Karpas-422 (cell line): ENCODE results near the gene CYP24A1. TPM values are rescaled to one million over a fixed set of nuclear protein-coding genes. Genes with fewer than 3 reads are reported as not detected.

Experiments
- DNase-seq: peaks from one replicate; pipeline ENCODE4 v3.0.0-alpha.2; 2015
- H2AFZ ChIP-seq: fragments of 200-600 bp; sonication (generic); 2 replicates; pipeline ENCODE4 v1.6.1; 2014; ENCODE audit warnings: antibody characterized with exemption, low read length, mixed read lengths
- H3K27ac ChIP-seq: fragments of 200-600 bp; sonication (generic); 2 replicates; pipeline ENCODE4 v1.5.1; 2014; ENCODE audit warnings: mild to moderate bottlenecking, low read length, moderate library complexity
- H3K27me3 ChIP-seq: fragments of 200-600 bp; sonication (generic); 2 replicates; pipeline ENCODE4 v1.6.1; 2014; ENCODE audit warnings: low read length, mixed read lengths
- H3K36me3 ChIP-seq: fragments of 200-600 bp; sonication (generic); 2 replicates; pipeline ENCODE4 v1.6.1; 2014; ENCODE audit warnings: low read length, mixed read lengths; ENCODE audit not compliant: insufficient read depth
- H3K4me1 ChIP-seq: fragments of 200-600 bp; sonication (generic); 2 replicates; pipeline ENCODE4 v1.6.1; 2014; ENCODE audit warnings: mild to moderate bottlenecking, low read length, mixed read lengths
- H3K4me2 ChIP-seq: fragments of 200-600 bp; sonication (generic); 2 replicates; pipeline ENCODE4 v1.6.1; 2014; ENCODE audit warnings: low read length, low read depth, mild to moderate bottlenecking; ENCODE audit not compliant: poor library complexity, severe bottlenecking
- H3K4me3 ChIP-seq: fragments of 200-600 bp; sonication (generic); 2 replicates; pipeline ENCODE4 v1.5.1; 2014; ENCODE audit warnings: mild to moderate bottlenecking, antibody characterized with exemption, low read length, mixed read lengths
- H3K79me2 ChIP-seq: fragments of 200-600 bp; sonication (generic); 2 replicates; pipeline ENCODE4 v1.6.1; 2014; ENCODE audit warnings: mild to moderate bottlenecking, low read length, mixed read lengths
- H3K9ac ChIP-seq: fragments of 200-600 bp; sonication (generic); 2 replicates; pipeline ENCODE4 v1.6.0; 2014; ENCODE audit warnings: low read length
- H3K9me2 ChIP-seq: fragments of 200-600 bp; sonication (generic), shearing (Covaris generic); replicated peaks from 2 replicates; pipeline ENCODE4 v1.6.0; 2014; ENCODE audit warnings: mild to moderate bottlenecking, low read length, moderate library complexity; ENCODE audit not compliant: insufficient read depth
- H3K9me3 ChIP-seq: fragments of 300-700, 200-600 bp; sonication (generic); 2 replicates; pipeline ENCODE4 v1.6.1; 2014; ENCODE audit warnings: low read length, mixed read lengths
- H4K20me1 ChIP-seq: fragments of 200-600 bp; sonication (generic); 2 replicates; pipeline ENCODE4 v1.6.1; 2014; ENCODE audit warnings: mild to moderate bottlenecking, antibody characterized with exemption, low read length, low read depth; ENCODE audit not compliant: insufficient read depth
- total RNA-seq: library from RNA; depleted of rRNA; stranded (reverse); fragments of >200 nt; shearing (Covaris generic); gene quantifications from 2 replicates; pipeline ENCODE4 v1.2.3, GENCODE V29; 2014; ENCODE audit warnings: low replicate concordance

The CYP24A1 gene
- total RNA-seq, 1 experiment from 2014 or later = not detected

GRCh38 chr20:54110041-54110440, 63.7 kb downstream of the CYP24A1 start:
- H3K9ac ChIP-seq = no peak overlapping the region
- no peak overlapping the region for H3K27ac ChIP-seq
- H3K36me3 ChIP-seq = no peaks in the 10 kb centered on the region
- no peaks in the 10 kb centered on the region for H3K9me3 ChIP-seq
- no peak for DNase-seq
- H3K4me2 ChIP-seq = no peak overlapping the region
- no peaks in the 10 kb centered on the region for H3K27me3 ChIP-seq
- H3K4me3 ChIP-seq = no peak overlapping the region
- no peaks in the 10 kb centered on the region for H3K9me2 ChIP-seq
- no peak overlapping the region for H2AFZ ChIP-seq
- no peaks in the 10 kb centered on the region for H3K79me2 ChIP-seq
- H3K4me1 ChIP-seq = no peaks in the 10 kb centered on the region
- no peaks in the 10 kb centered on the region for H4K20me1 ChIP-seq

GRCh38 chr20:54108817-54109216, 65.0 kb downstream of the CYP24A1 start:
- Histone ChIP-seq H3K9me3 (no peaks in the 10 kb centered on the region), H3K27ac (no peak overlapping the region)

GRCh38 chr20:54108326-54108642, 65.5 kb downstream of the CYP24A1 start:
- Histone ChIP-seq H3K9ac (no peak overlapping the region), H3K27me3 (no peaks in the 10 kb centered on the region), H3K4me1 (no peaks in the 10 kb centered on the region), H3K9me2 (no peaks in the 10 kb centered on the region), H3K4me2 (no peak overlapping the region), H2AFZ (no peak overlapping the region), H3K4me3 (no peak overlapping the region), H3K36me3 (no peaks in the 10 kb centered on the region), H3K9me3 (no peaks in the 10 kb centered on the region), H3K27ac (no peak overlapping the region), H4K20me1 (no peaks in the 10 kb centered on the region), H3K79me2 (no peaks in the 10 kb centered on the region)
- no peak for DNase-seq

More at GRCh38 chr20:54108817-54109216, 65.0 kb downstream of the CYP24A1 start:
- H2AFZ ChIP-seq = no peak overlapping the region
- no peaks in the 10 kb centered on the region for H4K20me1 ChIP-seq
- no peaks in the 10 kb centered on the region for H3K36me3 ChIP-seq
- no peak overlapping the region for H3K4me3 ChIP-seq
- no peak overlapping the region for H3K9ac ChIP-seq
- H3K9me2 ChIP-seq = no peaks in the 10 kb centered on the region
- H3K4me2 ChIP-seq = no peak overlapping the region
- H3K27me3 ChIP-seq = no peaks in the 10 kb centered on the region
- H3K4me1 ChIP-seq = no peaks in the 10 kb centered on the region
- H3K79me2 ChIP-seq = no peaks in the 10 kb centered on the region
- no peak for DNase-seq

- H3K27ac ChIP-seq = no peak overlapping the region
- H3K9me3 ChIP-seq = no peaks in the 10 kb centered on the region
- H3K9ac ChIP-seq = no peak overlapping the region
- no peak for DNase-seq
- H3K27me3 ChIP-seq = no peaks in the 10 kb centered on the region
- H3K4me2 ChIP-seq = no peak overlapping the region
- no peaks in the 10 kb centered on the region for H3K9me2 ChIP-seq
- no peaks in the 10 kb centered on the region for H4K20me1 ChIP-seq
- H3K79me2 ChIP-seq = no peaks in the 10 kb centered on the region
- no peaks in the 10 kb centered on the region for H3K4me1 ChIP-seq
- no peaks in the 10 kb centered on the region for H3K36me3 ChIP-seq
- H3K4me3 ChIP-seq = no peak overlapping the region
- no peak overlapping the region for H2AFZ ChIP-seq
Observed at GRCh38 chr20:54107600-54108325, 66.0 kb downstream of the CYP24A1 start.

GRCh38 chr20:54107181-54107580, 66.6 kb downstream of the CYP24A1 start:
- Histone ChIP-seq H3K4me2 (no peak overlapping the region), H3K9me2 (no peaks in the 10 kb centered on the region), H3K27ac (no peak overlapping the region), H3K9ac (no peak overlapping the region), H3K4me3 (no peak overlapping the region), H3K9me3 (no peaks in the 10 kb centered on the region), H3K79me2 (no peaks in the 10 kb centered on the region), H4K20me1 (no peaks in the 10 kb centered on the region), H3K27me3 (no peaks in the 10 kb centered on the region), H3K4me1 (no peaks in the 10 kb centered on the region), H2AFZ (no peak overlapping the region), H3K36me3 (no peaks in the 10 kb centered on the region)
- no peak for DNase-seq

GRCh38 chr20:54106162-54106561, 67.6 kb downstream of the CYP24A1 start:
- no peak for DNase-seq
- Histone ChIP-seq H3K4me2 (no peak overlapping the region), H3K79me2 (no peaks in the 10 kb centered on the region), H3K9me2 (no peaks in the 10 kb centered on the region), H3K27me3 (no peaks in the 10 kb centered on the region), H3K4me3 (no peak overlapping the region), H3K4me1 (no peaks in the 10 kb centered on the region), H3K36me3 (no peaks in the 10 kb centered on the region), H2AFZ (no peak overlapping the region), H4K20me1 (no peaks in the 10 kb centered on the region), H3K9ac (no peak overlapping the region), H3K27ac (no peak overlapping the region), H3K9me3 (no peaks in the 10 kb centered on the region)

GRCh38 chr20:54105653-54106052, 68.1 kb downstream of the CYP24A1 start:
- no peaks in the 10 kb centered on the region for H3K36me3 ChIP-seq
- H3K4me2 ChIP-seq = no peak overlapping the region
- H2AFZ ChIP-seq = no peak overlapping the region

GRCh38 chr20:54104781-54105180, 69.0 kb downstream of the CYP24A1 start:
- H3K4me3 ChIP-seq = no peak overlapping the region
- no peak for DNase-seq
- H3K27ac ChIP-seq = no peak overlapping the region
- H3K9me2 ChIP-seq = no peaks in the 10 kb centered on the region
- no peak overlapping the region for H2AFZ ChIP-seq
- H3K79me2 ChIP-seq = no peaks in the 10 kb centered on the region
- H3K4me1 ChIP-seq = no peaks in the 10 kb centered on the region
- no peaks in the 10 kb centered on the region for H4K20me1 ChIP-seq
- H3K27me3 ChIP-seq = no peaks in the 10 kb centered on the region
- no peaks in the 10 kb centered on the region for H3K36me3 ChIP-seq
- no peak overlapping the region for H3K4me2 ChIP-seq
- H3K9me3 ChIP-seq = no peaks in the 10 kb centered on the region
- no peak overlapping the region for H3K9ac ChIP-seq

More at GRCh38 chr20:54105653-54106052, 68.1 kb downstream of the CYP24A1 start:
- H3K27me3 ChIP-seq = no peaks in the 10 kb centered on the region
- no peak for DNase-seq
- H3K9me2 ChIP-seq = no peaks in the 10 kb centered on the region
- H3K4me3 ChIP-seq = no peak overlapping the region
- H3K79me2 ChIP-seq = no peaks in the 10 kb centered on the region
- H3K9me3 ChIP-seq = no peaks in the 10 kb centered on the region
- no peak overlapping the region for H3K9ac ChIP-seq
- H3K4me1 ChIP-seq = no peaks in the 10 kb centered on the region
- H4K20me1 ChIP-seq = no peaks in the 10 kb centered on the region
- H3K27ac ChIP-seq = no peak overlapping the region
